H1 (cell line): Measurements from ENCODE around the gene THAP4. TPM values are rescaled to one million over a fixed set of nuclear protein-coding genes. Genes with fewer than 3 reads are reported as not detected.

Experiments
- CTCF ChIA-PET: fragments of 300-600 bp; sonication (Branson Sonifier 250); formaldehyde crosslinking; loops from one replicate; lab custom pipeline; 2021; ENCODE audit not compliant: partially characterized antibody; lab: Charles Lee
- POLR2A ChIA-PET: fragments of 300-600 bp; sonication (Branson Sonifier 250); formaldehyde crosslinking; loops from one replicate; lab custom pipeline; 2021; ENCODE audit warnings: inconsistent platforms; ENCODE audit not compliant: partially characterized antibody; lab: Charles Lee
- DNase-seq, 2 experiments: peaks; one replicate each; pipeline versions ENCODE4 v3.0.0 to v3.0.0-alpha.2; 2010 to 2022; ENCODE audit warnings: low spot score in 2 of 2, low read depth in 1 of 2, mixed read lengths in 1 of 2
- FAIRE-seq: peaks from 2 replicates; lab custom pipeline; 2011; peaks lifted over from hg19 to GRCh38; lab: Jason Lieb, UNC
- H2AFZ ChIP-seq: 2 replicates; pipeline ENCODE4 v1.8.1; 2012; ENCODE audit warnings: low read length, inconsistent platforms
- H2AK5ac ChIP-seq: 2 replicates; pipeline ENCODE4 v1.6.1; 2013; ENCODE audit warnings: low read depth, low read length
- H2BK120ac ChIP-seq: replicated peaks from 2 replicates; pipeline ENCODE3; 2013; ENCODE audit warnings: low read depth, low read length, inconsistent platforms
- H2BK12ac ChIP-seq: 2 replicates; pipeline ENCODE4 v1.6.1; 2013; ENCODE audit warnings: low read depth, low read length
- H2BK15ac ChIP-seq: 2 replicates; pipeline ENCODE4 v1.6.1; 2013; ENCODE audit warnings: low read length
- H2BK20ac ChIP-seq: 2 replicates; pipeline ENCODE4 v1.6.1; 2013; ENCODE audit warnings: low read length
- H2BK5ac ChIP-seq: 2 replicates; pipeline ENCODE4 v1.6.1; 2013; ENCODE audit warnings: low read depth, low read length
- H3K14ac ChIP-seq: 2 replicates; pipeline ENCODE4 v1.6.1; 2013; ENCODE audit warnings: inconsistent platforms; ENCODE audit not compliant: insufficient read length
- H3K18ac ChIP-seq: 2 replicates; pipeline ENCODE4 v1.6.1; 2013; ENCODE audit warnings: low read length; ENCODE audit errors: extremely low read depth
- H3K23ac ChIP-seq: 2 replicates; pipeline ENCODE4 v1.6.1; 2013; ENCODE audit warnings: inconsistent platforms; ENCODE audit not compliant: insufficient read length
- H3K23me2 ChIP-seq: 2 replicates; pipeline ENCODE4 v1.6.1; 2013; ENCODE audit warnings: low read depth, low read length
- H3K27ac ChIP-seq: 2 replicates; pipeline ENCODE4 v1.6.1; 2011; ENCODE audit warnings: low read depth, low read length, inconsistent platforms
- H3K27me3 ChIP-seq, 4 experiments: replicated peaks in 1 of 4; 1 replicate in 1 of 4; 2 replicates in 3 of 4; pipeline versions ENCODE4 v1.6.1 to v1.8.1; 2011 to 2013; ENCODE audit warnings: low read length in 3 of 4, mild to moderate bottlenecking in 3 of 4, inconsistent platforms in 2 of 4, mixed read lengths in 2 of 4, moderate library complexity in 1 of 4; ENCODE audit not compliant: control insufficient read depth in 3 of 4, insufficient read depth in 3 of 4; ENCODE audit errors: extremely low read depth in 1 of 4
- H3K36me3 ChIP-seq, 4 experiments: 2 replicates each; pipeline versions ENCODE4 v1.6.1 to v1.8.1; 2011 to 2013; ENCODE audit warnings: mild to moderate bottlenecking in 4 of 4, low read length in 3 of 4, moderate library complexity in 2 of 4, control low read depth in 1 of 4, inconsistent platforms in 1 of 4; ENCODE audit not compliant: insufficient read depth in 4 of 4, control insufficient read depth in 2 of 4
- H3K4ac ChIP-seq: replicated peaks from 2 replicates; pipeline ENCODE3; 2013; ENCODE audit warnings: low read length, low read depth, mixed read lengths, inconsistent platforms; ENCODE audit not compliant: insufficient read length
- H3K4me1 ChIP-seq, 4 experiments: replicated peaks in 1 of 4; 1 replicate in 1 of 4; 2 replicates in 3 of 4; pipeline versions ENCODE4 v1.6.1 to v1.8.1; 2011 to 2013; ENCODE audit warnings: low read length in 3 of 4, inconsistent platforms in 2 of 4, mixed read lengths in 1 of 4; ENCODE audit not compliant: insufficient read depth in 4 of 4, control insufficient read depth in 3 of 4
- H3K4me2 ChIP-seq, 2 experiments: 2 replicates each; pipeline versions ENCODE4 v1.6.1 to v1.8.1; 2011 to 2013; ENCODE audit warnings: low read depth in 2 of 2, low read length in 2 of 2, control low read depth in 1 of 2, inconsistent platforms in 1 of 2, mild to moderate bottlenecking in 1 of 2; ENCODE audit not compliant: insufficient read depth in 1 of 2
- H3K4me3 ChIP-seq, 4 experiments: fragments of 200-600, 300-600 bp in 1 of 4; sonication (generic), shearing (Covaris generic), sonication (Bioruptor Twin) in 1 of 4; 2 replicates each; pipeline versions ENCODE4 v1.5.1 to v1.8.1; 2011 to 2016; ENCODE audit warnings: low read length in 4 of 4, low read depth in 3 of 4, control low read depth in 2 of 4, inconsistent platforms in 2 of 4, mild to moderate bottlenecking in 2 of 4, mixed read lengths in 1 of 4, moderate library complexity in 1 of 4; ENCODE audit not compliant: insufficient read depth in 2 of 4; ENCODE audit errors: extremely low read depth in 1 of 4
- H3K56ac ChIP-seq: replicated peaks from 2 replicates; pipeline ENCODE3; 2013; ENCODE audit warnings: low read depth, mild to moderate bottlenecking, mixed read lengths, low read length, inconsistent platforms; ENCODE audit not compliant: insufficient read length
- H3K79me1 ChIP-seq: 2 replicates; pipeline ENCODE4 v1.6.1; 2013; ENCODE audit warnings: low read depth, low read length, control low read depth
- H3K79me2 ChIP-seq, 2 experiments: 2 replicates each; pipeline versions ENCODE4 v1.6.1 to v1.8.1; 2012 to 2013; ENCODE audit warnings: low read length in 2 of 2, mild to moderate bottlenecking in 2 of 2, inconsistent platforms in 1 of 2; ENCODE audit not compliant: insufficient read depth in 2 of 2, control insufficient read depth in 1 of 2
- H3K9ac ChIP-seq, 4 experiments: replicated peaks in 1 of 4; 1 replicate in 1 of 4; 2 replicates in 3 of 4; pipeline versions ENCODE4 v1.6.1 to v1.8.1; 2011 to 2013; ENCODE audit warnings: low read depth in 3 of 4, low read length in 3 of 4, control low read depth in 2 of 4, mild to moderate bottlenecking in 2 of 4, moderate library complexity in 2 of 4, inconsistent platforms in 1 of 4; ENCODE audit errors: extremely low read depth in 1 of 4
- H3K9me3 ChIP-seq, 2 experiments: 2 replicates each; pipeline versions ENCODE4 v1.6.1 to v1.8.1; 2012 to 2013; ENCODE audit warnings: mild to moderate bottlenecking in 2 of 2, moderate library complexity in 2 of 2, control low read depth in 1 of 2, inconsistent platforms in 1 of 2, low read depth in 1 of 2, low read length in 1 of 2, mixed read lengths in 1 of 2; ENCODE audit not compliant: insufficient read depth in 2 of 2
- H4K20me1 ChIP-seq, 2 experiments: replicated peaks in 1 of 2; 2 replicates each; pipeline versions ENCODE3 to v1.8.1; 2011 to 2013; ENCODE audit warnings: inconsistent platforms in 2 of 2, low read length in 2 of 2, mild to moderate bottlenecking in 1 of 2; ENCODE audit not compliant: insufficient read depth in 2 of 2, control insufficient read depth in 1 of 2
- H4K5ac ChIP-seq: 2 replicates; pipeline ENCODE4 v1.6.1; 2013; ENCODE audit warnings: low read length, low read depth, mixed read lengths, inconsistent platforms; ENCODE audit not compliant: insufficient read length
- H4K8ac ChIP-seq: 2 replicates; pipeline ENCODE4 v1.8.0; 2013; ENCODE audit warnings: mild to moderate bottlenecking, moderate library complexity, low read length, inconsistent platforms; ENCODE audit not compliant: insufficient read depth; ENCODE audit errors: extremely low read depth
- H4K91ac ChIP-seq: replicated peaks from 2 replicates; pipeline ENCODE3; 2013; ENCODE audit warnings: low read length, mixed read lengths, inconsistent platforms; ENCODE audit not compliant: insufficient read length
- RBBP5 ChIP-seq: IDR thresholded peaks from 2 replicates; pipeline ENCODE4 v1.7.1; 2012; ENCODE audit warnings: low read depth, mild to moderate bottlenecking, inconsistent platforms, low read length, moderate library complexity, borderline replicate concordance
- WGBS, 2 experiments: shearing (Covaris generic) in 1 of 2; methylation state at CpG; one replicate each; pipeline versions ENCODE4 v1.1.6 to v1.1.7; 2013 to 2015; ENCODE audit warnings: low lambda C conversion rate in 2 of 2, mixed read lengths in 2 of 2, inconsistent platforms in 1 of 2, low coverage in 1 of 2, missing lambda C conversion rate in 1 of 2; ENCODE audit not compliant: insufficient replicate concordance in 2 of 2, insufficient coverage in 1 of 2, insufficient read length in 1 of 2; ENCODE audit errors: extremely low coverage in 1 of 2, missing lambda C conversion rate in 1 of 2; 5-methylcytosine and 5-hydroxymethylcytosine counted together
- polyA plus RNA-seq, 7 experiments: library from polyadenylated mRNA; depleted of rRNA in 3 of 7; stranded (reverse) in 5 of 7; unstranded in 2 of 7; fragments of >200 nt in 5 of 7; fragments of 200-250 nt in 2 of 7; gene quantifications; 1 replicate in 5 of 7; 2 replicates in 1 of 7; 4 replicates in 1 of 7; pipeline versions ENCODE4 v1.2.1 to v1.2.3, GENCODE V29; 2011 to 2013; ENCODE audit warnings: missing spikeins in 2 of 7, mixed read lengths in 2 of 7
- total RNA-seq: library from RNA; stranded (reverse); fragmentation: NEBNext Ultra II Directional; extraction: Animal tissue kit (Norgen Biotek cat#: 25700); gene quantifications from 2 replicates; pipeline ENCODE4 v1.2.1, GENCODE V29; 2021

Gene THAP4
- total and polyA plus RNA-seq, 2 of the 8 experiments (the other 6 are each of a cell fraction or from before 2014, with no cell fraction given): 78.9 to 83.6 TPM

- Histone ChIP-seq H3K9me3 (peaks cover 1 to 4% of the 10 kb centered on the region in 2 experiments; a peak in 3 of 4 replicates), H2AFZ (no peak overlapping the region), H4K8ac (peak overlapping the region; percentile 66; the same call in 1 of the 2 replicates), H3K4me1 (peaks cover 0 to 4% (median 0%) of the 10 kb centered on the region in 4 experiments; a peak in 1 of 7 replicates), H3K4me3 (no peak overlapping the region), H3K79me2 (no peaks in the 10 kb centered on the region), H4K20me1 (peaks cover 3 to 11% of the 10 kb centered on the region in 2 experiments), H3K4ac (no peak overlapping the region), H2BK5ac (no peak overlapping the region), H3K56ac (no peak overlapping the region), H3K27me3 (no peaks in the 10 kb centered on the region; a peak in 1 of 7 replicates), H2BK20ac (no peak overlapping the region), H4K5ac (no peak overlapping the region), H3K4me2 (no peak overlapping the region), H3K9ac (no peak overlapping the region), H3K27ac (no peak overlapping the region), H4K91ac (no peak overlapping the region), H2BK15ac (no peak overlapping the region), H2BK12ac (no peak overlapping the region), H2AK5ac (no peak overlapping the region), H3K23ac (no peak overlapping the region), H3K18ac (no peak overlapping the region), H3K36me3 (peaks cover 0 to under 1% (median 0%) of the 10 kb centered on the region in 4 experiments; a peak in 3 of 8 replicates), H3K79me1 (no peaks in the 10 kb centered on the region; the same call in none of the 2 replicates), H2BK120ac (no peak overlapping the region), H3K23me2 (no peaks in the 10 kb centered on the region), H3K14ac (no peak overlapping the region)
- WGBS, 2 experiments: 93% methylated on average over 18 of the region's 18 CpGs; no CpG with 5 or more reads in 1 of the 2 experiments
- ChIA-PET POLR2A (interaction anchor here (1.4 to 1.6 kb wide), 2 partner anchors 10 to 19 kb away, joined by 3 read pairs; no protein-coding TSS in a partner anchor), CTCF (interaction anchor here (0.8 to 2.1 kb wide), 2 partner anchors 8 to 71 kb away, joined by 3 to 7 read pairs; no protein-coding TSS in a partner anchor)
- FAIRE-seq: no peak
- TF ChIP-seq RBBP5: no peak
- DNase-seq: no peak
Observed at GRCh38 chr2:241592126-241592845, 44.7 kb downstream of the THAP4 start.
